HCT116 (cell line): ENCODE data around the gene GHR. TPM values are rescaled to one million over a fixed set of nuclear protein-coding genes. Genes with fewer than 3 reads are reported as not detected.

Source experiments
- ATAC-seq: fragments of 200-7000 bp; cut with Tn5 transposase; 2 replicates; pipeline ENCODE4 v1.9.1; 2020; ENCODE audit warnings: mild to moderate bottlenecking, moderate library complexity
- BruUV-seq: library from RNA; stranded (reverse); fragments of 400-500 nt; replicated peaks from 2 replicates; lab custom pipeline; 2021; lab: Mats Ljungman, UMichigan
- CTCF ChIA-PET: fragments of 300-600 bp; sonication (Branson Sonifier 250); formaldehyde crosslinking; loops from one replicate; lab custom pipeline; 2021; ENCODE audit warnings: antibody characterized with exemption; lab: Charles Lee
- POLR2A ChIA-PET: fragments of 300-600, 350-600 bp; sonication (Branson Sonifier 250); formaldehyde crosslinking; loops from one replicate; lab custom pipeline; 2021; ENCODE audit warnings: antibody characterized with exemption; lab: Charles Lee
- RAD21 ChIA-PET, 2 experiments: fragments of 300-600 bp; sonication (Branson Sonifier 250); formaldehyde crosslinking; loops; one replicate each; lab custom pipeline; 2023; ENCODE audit warnings: low total read pairs in 2 of 2; ENCODE audit not compliant: uncharacterized antibody in 2 of 2, unreplicated experiment in 2 of 2, low non-redundant PET in 1 of 2; lab: Charles Lee
- DNase-seq: peaks from one replicate; pipeline ENCODE4 v3.0.0-alpha.2; 2010; ENCODE audit warnings: low read depth, low spot score
- H2AFZ ChIP-seq: fragments of 200-600 bp; shearing (Covaris generic), sonication (generic); 2 replicates; pipeline ENCODE4 v1.6.1; 2017; ENCODE audit warnings: low read depth, mixed run types, mixed read lengths, antibody characterized with exemption, low read length; ENCODE audit not compliant: poor library complexity, severe bottlenecking
- H3K27ac ChIP-seq: 2 replicates; pipeline ENCODE4 v1.5.1; 2012; ENCODE audit warnings: low read depth, low read length
- H3K27me3 ChIP-seq: fragments of 200-600 bp; sonication (generic); 2 replicates; pipeline ENCODE4 v1.6.1; 2016; ENCODE audit warnings: mixed run types, low read length, mixed read lengths; ENCODE audit not compliant: insufficient read depth
- H3K36me3 ChIP-seq, 2 experiments: fragments of 200-500 bp in 1 of 2; fragments of 200-600 bp in 1 of 2; sonication (Bioruptor generic) in 1 of 2; sonication (generic) in 1 of 2; 2 replicates each; pipeline versions ENCODE4 v1.5.1 to v1.6.1; 2014 to 2016; ENCODE audit warnings: low read length in 2 of 2, inconsistent platforms in 1 of 2, mixed read lengths in 1 of 2, mixed run types in 1 of 2; ENCODE audit not compliant: insufficient read depth in 2 of 2, control insufficient read depth in 1 of 2
- H3K4me1 ChIP-seq, 2 experiments: fragments of 200-600 bp in 1 of 2; sonication (generic) in 1 of 2; 2 replicates each; pipeline versions ENCODE4 v1.5.1 to v1.6.1; 2012 to 2017; ENCODE audit warnings: low read length in 2 of 2, inconsistent platforms in 1 of 2, mild to moderate bottlenecking in 1 of 2, mixed read lengths in 1 of 2, mixed run types in 1 of 2, moderate library complexity in 1 of 2; ENCODE audit not compliant: insufficient read depth in 2 of 2, control insufficient read depth in 1 of 2
- H3K4me2 ChIP-seq: fragments of 200-600 bp; sonication (generic); 2 replicates; pipeline ENCODE4 v1.6.1; 2017; ENCODE audit warnings: mixed run types, low read length, mixed read lengths
- H3K4me3 ChIP-seq, 2 experiments: fragments of 200-600 bp in 1 of 2; sonication (generic) in 1 of 2; replicated peaks in 1 of 2; 2 replicates each; pipeline ENCODE4 v1.5.1; 2011 to 2016; ENCODE audit warnings: low read length in 2 of 2, control low read depth in 1 of 2, low read depth in 1 of 2, mild to moderate bottlenecking in 1 of 2, mixed read lengths in 1 of 2, mixed run types in 1 of 2
- H3K79me2 ChIP-seq: fragments of 200-600 bp; sonication (generic); 2 replicates; pipeline ENCODE4 v1.6.1; 2017; ENCODE audit warnings: mild to moderate bottlenecking, mixed run types, low read length, moderate library complexity, mixed read lengths; ENCODE audit not compliant: insufficient read depth
- H3K9ac ChIP-seq: fragments of 200-600 bp; sonication (generic); 2 replicates; pipeline ENCODE4 v1.6.1; 2016; ENCODE audit warnings: low read length, mixed read lengths
- H3K9me2 ChIP-seq: fragments of 200-600 bp; sonication (generic), shearing (Covaris generic); 2 replicates; pipeline ENCODE4 v1.6.1; 2017; ENCODE audit warnings: mixed run types, mild to moderate bottlenecking, moderate library complexity; ENCODE audit not compliant: insufficient read depth
- H3K9me3 ChIP-seq, 2 experiments: fragments of 200-500 bp in 1 of 2; fragments of 200-600 bp in 1 of 2; sonication (Bioruptor generic) in 1 of 2; sonication (generic) in 1 of 2; 2 replicates each; pipeline ENCODE4 v1.6.1; 2014 to 2017; ENCODE audit warnings: low read length in 2 of 2, mixed read lengths in 2 of 2, inconsistent platforms in 1 of 2, low read depth in 1 of 2, mild to moderate bottlenecking in 1 of 2, mixed run types in 1 of 2, moderate library complexity in 1 of 2; ENCODE audit not compliant: control insufficient read depth in 1 of 2, insufficient read depth in 1 of 2
- H4K20me1 ChIP-seq: fragments of 200-600 bp; sonication (generic), shearing (Covaris generic); 2 replicates; pipeline ENCODE4 v1.6.1; 2017; ENCODE audit warnings: mixed run types, mild to moderate bottlenecking, moderate library complexity; ENCODE audit not compliant: insufficient read depth
- ATF3 ChIP-seq: IDR thresholded peaks from 2 replicates; pipeline ENCODE4 v1.6.1; 2012
- CEBPB ChIP-seq: IDR thresholded peaks from 2 replicates; pipeline ENCODE4 v1.6.1; 2012; ENCODE audit warnings: low read depth
- FOSL1 ChIP-seq: IDR thresholded peaks from 2 replicates; pipeline ENCODE4 v1.6.1; 2012; ENCODE audit warnings: low read depth
- MAX ChIP-seq: IDR thresholded peaks from 2 replicates; pipeline ENCODE4 v1.6.1; 2012
- POLR2AphosphoS5 ChIP-seq: IDR thresholded peaks from 2 replicates; pipeline ENCODE4 v1.6.1; 2011; ENCODE audit warnings: mild to moderate bottlenecking, low read depth, low read length, moderate library complexity
- REST ChIP-seq: IDR thresholded peaks from 2 replicates; pipeline ENCODE4 v1.6.1; 2012; ENCODE audit warnings: low read depth
- SRF ChIP-seq: IDR thresholded peaks from 2 replicates; pipeline ENCODE4 v1.6.1; 2012; ENCODE audit warnings: low read depth
- TCF7L2 ChIP-seq: IDR thresholded peaks from 2 replicates; pipeline ENCODE4 v1.7.0; 2011; ENCODE audit warnings: borderline replicate concordance, inconsistent platforms; ENCODE audit not compliant: insufficient read depth, insufficient read length; ENCODE audit errors: extremely low read depth
- YY1 ChIP-seq: IDR thresholded peaks from 2 replicates; pipeline ENCODE4 v1.6.1; 2011; ENCODE audit warnings: low read length, low read depth, moderate library complexity, mild to moderate bottlenecking; ENCODE audit not compliant: insufficient replicate concordance; ENCODE audit errors: extremely low read depth
- ZFX ChIP-seq: fragments of 450-650 bp; IDR thresholded peaks from 2 replicates; pipeline ENCODE4 v1.6.1; 2017
- intact Hi-C: fragments of 100-400 bp; cut with micrococcal nuclease; formaldehyde crosslinking; loops from 2 replicates; pipeline ENCODE4 v1.10.0; 2022
- total RNA-seq: library from RNA; stranded (reverse); gene quantifications from one replicate; pipeline ENCODE4 v1.2.1, GENCODE V29; 2021; ENCODE audit not compliant: unreplicated experiment

Gene GHR
- total RNA-seq, 1 experiment from 2014 or later = not detected

- H3K27ac ChIP-seq = no peak overlapping the region
- intact Hi-C loops = no loop called here
- H3K4me3 ChIP-seq = no peak overlapping the region
- no peaks in the 10 kb centered on the region for H3K4me1 ChIP-seq
- BruUV-seq = no TSS peak
- TF ChIP-seq MAX (no peak), TCF7L2 (no peak)
- no peak overlapping the region for H3K9ac ChIP-seq
- H3K79me2 ChIP-seq = no peaks in the 10 kb centered on the region
- H3K27me3 ChIP-seq = no peaks in the 10 kb centered on the region
- H2AFZ ChIP-seq = no peak overlapping the region
- no peaks in the 10 kb centered on the region for H3K9me3 ChIP-seq
- POLR2A ChIA-PET = no interaction called here
- H4K20me1 ChIP-seq = no peaks in the 10 kb centered on the region
- CTCF ChIA-PET = no interaction called here
- ATAC-seq = no peak
- no peak for DNase-seq
- H3K4me2 ChIP-seq = no peak overlapping the region
- H3K36me3 ChIP-seq = no peaks in the 10 kb centered on the region
- RAD21 ChIA-PET = no interaction called here
- H3K9me2 ChIP-seq = no peaks in the 10 kb centered on the region
Measured at GRCh38 chr5:42517164-42517563, 93.9 kb downstream of the GHR start.

GRCh38 chr5:42518595-42519221 lies 95.5 kb downstream of the GHR start:
- Histone ChIP-seq H3K79me2 (no peaks in the 10 kb centered on the region), H3K36me3 (no peaks in the 10 kb centered on the region), H3K4me1 (no peaks in the 10 kb centered on the region), H3K9me3 (no peaks in the 10 kb centered on the region), H3K9ac (no peak overlapping the region), H3K27ac (no peak overlapping the region), H3K27me3 (no peaks in the 10 kb centered on the region), H3K4me2 (no peak overlapping the region), H3K4me3 (no peak overlapping the region), H2AFZ (no peak overlapping the region), H3K9me2 (no peaks in the 10 kb centered on the region), H4K20me1 (no peaks in the 10 kb centered on the region)
- ATAC-seq = no peak
- ChIA-PET RAD21 (no interaction called here), POLR2A (no interaction called here), CTCF (no interaction called here)
- no TSS peak for BruUV-seq
- TF ChIP-seq YY1 = no peak
- no peak for TF ChIP-seq POLR2AphosphoS5
- TF ChIP-seq SRF = no peak
- TF ChIP-seq REST = no peak
- TF ChIP-seq ZFX = no peak
- no peak for TF ChIP-seq CEBPB
- TF ChIP-seq MAX = no peak
- no peak for TF ChIP-seq ATF3
- TF ChIP-seq FOSL1 = no peak
- DNase-seq = no peak
- intact Hi-C loops = no loop called here
